SK-N-SH (cell line): Measurements from ENCODE around the gene RAD51B. TPM values are rescaled to one million over a fixed set of nuclear protein-coding genes. Genes with fewer than 3 reads are reported as not detected.

Source experiments
- CTCF ChIA-PET: fragments of 300-600, 350-600 bp; formaldehyde crosslinking; extraction: SDS; loops from one replicate; lab custom pipeline; 2021; lab: Yijun Ruan, JAX
- POLR2A ChIA-PET: fragments of 350-600 bp; sonication (Branson Sonifier 250); formaldehyde crosslinking; extraction: SDS; loops from one replicate; lab custom pipeline; 2020; ENCODE audit warnings: antibody characterized with exemption, inconsistent platforms; lab: Yijun Ruan, JAX
- DNase-seq: peaks from one replicate; pipeline ENCODE4 v3.0.0; 2012
- H2AFZ ChIP-seq: fragments of 200-600 bp; sonication (generic); 2 replicates; pipeline ENCODE4 v1.8.1; 2016; ENCODE audit warnings: antibody characterized with exemption, mild to moderate bottlenecking, low read depth
- H3F3A ChIP-seq: fragments of 200-600 bp; sonication (generic); replicated peaks from 2 replicates; pipeline ENCODE3; 2016; ENCODE audit warnings: antibody characterized with exemption, mild to moderate bottlenecking; ENCODE audit not compliant: insufficient read depth
- H3K27ac ChIP-seq, 2 experiments: fragments of 200-500 bp in 1 of 2; fragments of 200-600 bp in 1 of 2; sonication (Bioruptor generic) in 1 of 2; sonication (generic), shearing (Covaris generic) in 1 of 2; 2 replicates each; pipeline versions ENCODE4 v1.5.1 to v1.6.1; 2014 to 2016; ENCODE audit warnings: low read depth in 2 of 2, inconsistent platforms in 1 of 2, low read length in 1 of 2, mild to moderate bottlenecking in 1 of 2, mixed read lengths in 1 of 2
- H3K27me3 ChIP-seq: fragments of 200-600 bp; sonication (generic), shearing (Covaris generic); 2 replicates; pipeline ENCODE4 v1.6.1; 2016; ENCODE audit warnings: mixed run types; ENCODE audit not compliant: insufficient read depth
- H3K36me3 ChIP-seq, 2 experiments: fragments of 200-500 bp in 1 of 2; fragments of 200-600 bp in 1 of 2; sonication (Bioruptor generic) in 1 of 2; sonication (generic) in 1 of 2; replicated peaks in 1 of 2; 2 replicates each; pipeline versions ENCODE3 to v1.5.1; 2014 to 2016; ENCODE audit warnings: low read length in 1 of 2, mild to moderate bottlenecking in 1 of 2; ENCODE audit not compliant: insufficient read depth in 2 of 2, control insufficient read depth in 1 of 2
- H3K4me1 ChIP-seq, 2 experiments: fragments of 200-500 bp in 1 of 2; fragments of 200-600 bp in 1 of 2; sonication (Bioruptor generic) in 1 of 2; sonication (generic), shearing (Covaris generic) in 1 of 2; 2 replicates each; pipeline versions ENCODE4 v1.5.1 to v1.6.1; 2014 to 2016; ENCODE audit warnings: low read depth in 1 of 2, low read length in 1 of 2, mixed run types in 1 of 2; ENCODE audit not compliant: insufficient read depth in 2 of 2, control insufficient read depth in 1 of 2
- H3K4me2 ChIP-seq: fragments of 200-600 bp; sonication (generic), shearing (Covaris generic); 2 replicates; pipeline ENCODE4 v1.6.1; 2017; ENCODE audit warnings: mixed run types
- H3K4me3 ChIP-seq, 2 experiments: fragments of 200-500 bp in 1 of 2; fragments of 200-600 bp in 1 of 2; sonication (Bioruptor generic) in 1 of 2; sonication (generic), shearing (Covaris generic) in 1 of 2; 2 replicates each; pipeline versions ENCODE4 v1.5.1 to v1.8.1; 2014 to 2016; ENCODE audit warnings: low read depth in 2 of 2, inconsistent platforms in 1 of 2, low read length in 1 of 2, mild to moderate bottlenecking in 1 of 2, mixed read lengths in 1 of 2, moderate library complexity in 1 of 2
- H3K79me2 ChIP-seq: fragments of 200-600 bp; sonication (generic); 2 replicates; pipeline ENCODE4 v1.8.1; 2017; ENCODE audit warnings: mild to moderate bottlenecking; ENCODE audit not compliant: insufficient read depth
- H3K9ac ChIP-seq: fragments of 200-600 bp; sonication (generic); 2 replicates; pipeline ENCODE4 v1.6.1; 2017; ENCODE audit warnings: mixed run types
- H3K9me2 ChIP-seq: fragments of 200-600 bp; sonication (generic); 2 replicates; pipeline ENCODE4 v1.6.1; 2017; ENCODE audit warnings: mixed run types
- H3K9me3 ChIP-seq: fragments of 200-600 bp; sonication (generic); 2 replicates; pipeline ENCODE4 v1.6.1; 2017; ENCODE audit warnings: mixed run types, mild to moderate bottlenecking, moderate library complexity
- H4K20me1 ChIP-seq: fragments of 200-600 bp; sonication (generic); 2 replicates; pipeline ENCODE4 v1.6.1; 2017; ENCODE audit warnings: mild to moderate bottlenecking, mixed run types; ENCODE audit not compliant: insufficient read depth
- FOSL2 ChIP-seq: IDR thresholded peaks from 2 replicates; pipeline ENCODE4 v1.4.0; 2012; ENCODE audit warnings: low read depth, mild to moderate bottlenecking, moderate library complexity, borderline replicate concordance
- FOXJ3 ChIP-seq: sonication (generic); formaldehyde crosslinking; IDR thresholded peaks from 2 replicates; pipeline ENCODE4 v1.5.1; 2020; ENCODE audit warnings: mild to moderate bottlenecking, missing genetic modification reagents
- MXI1 ChIP-seq: IDR thresholded peaks from 2 replicates; pipeline ENCODE4 v1.6.1; 2012; ENCODE audit warnings: mild to moderate bottlenecking, low read depth, low read length, improper control_type of control experiment
- NRF1 ChIP-seq: IDR thresholded peaks from 2 replicates; pipeline ENCODE4 v1.6.1; 2012; ENCODE audit warnings: low read depth, mild to moderate bottlenecking, low read length
- POLR2AphosphoS5 ChIP-seq: IDR thresholded peaks from 2 replicates; pipeline ENCODE4 v1.6.1; 2012; ENCODE audit warnings: low read depth, low read length
- RCOR1 ChIP-seq: fragments of 150-350 bp; IDR thresholded peaks from 2 replicates; pipeline ENCODE4 v1.6.1; 2017; ENCODE audit warnings: antibody characterized with exemption, low read length
- RXRA ChIP-seq: IDR thresholded peaks from 2 replicates; pipeline ENCODE4 v1.4.0; 2012; ENCODE audit warnings: low read depth, mild to moderate bottlenecking, borderline replicate concordance
- WGBS: methylation state at CpG from one replicate; pipeline ENCODE4 v1.1.6; 2017; ENCODE audit warnings: low lambda C conversion rate; 5-methylcytosine and 5-hydroxymethylcytosine counted together
- polyA plus RNA-seq, 3 experiments: library from polyadenylated mRNA; depleted of rRNA; stranded (reverse); fragments of >200 nt; gene quantifications; 2 replicates each; pipeline ENCODE4 v1.2.3, GENCODE V29; 2012
- TF ChIP-seq, protein P1 (sequence below): IDR thresholded peaks from 2 replicates; pipeline ENCODE4 v1.4.0; 2012; ENCODE audit warnings: low read depth, borderline replicate concordance
- TF ChIP-seq, protein P2 (sequence below): IDR thresholded peaks from 2 replicates; pipeline ENCODE4 v1.4.0; 2012; ENCODE audit warnings: low read depth
- TF ChIP-seq, protein P3 (sequence below): IDR thresholded peaks from 2 replicates; pipeline ENCODE4 v1.4.0; 2012; ENCODE audit warnings: low read depth, borderline replicate concordance
- TF ChIP-seq, protein P4 (sequence below): fragments of 200-600 bp; sonication (generic); IDR thresholded peaks from 2 replicates; pipeline ENCODE4 v1.6.1; 2017; ENCODE audit warnings: antibody characterized with exemption, mild to moderate bottlenecking, moderate library complexity

RAD51B gene
- polyA plus RNA-seq, 1 of the 3 experiments (the other 2 are of a cell fraction), result 6.0 TPM

DNA sequence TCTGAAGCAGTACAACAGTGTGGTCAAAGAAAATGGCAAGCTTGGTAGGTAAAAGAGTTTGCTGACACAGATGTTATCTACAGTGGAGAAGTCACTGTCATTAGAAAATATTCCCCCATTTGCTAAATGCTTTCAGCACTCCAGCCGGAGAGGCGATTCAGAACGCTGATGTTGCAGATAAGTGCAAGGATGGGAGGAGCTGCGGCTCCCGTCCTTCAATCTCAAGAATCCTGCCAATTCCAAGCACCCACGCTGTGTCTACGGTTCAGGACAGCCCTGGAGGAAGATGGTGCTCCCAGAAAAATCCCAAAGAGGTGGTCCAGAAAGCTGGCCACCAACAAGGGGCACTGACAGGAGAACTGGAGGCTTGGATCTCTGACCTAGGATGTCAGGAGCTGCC is 894.2 kb downstream of the RAD51B start:
- Histone ChIP-seq H3K9me3 (no peaks in the 10 kb centered on the region), H3K4me2 (no peak overlapping the region), H3K27ac (no peak overlapping the region), H3K79me2 (no peaks in the 10 kb centered on the region), H4K20me1 (no peaks in the 10 kb centered on the region), H3K36me3 (no peaks in the 10 kb centered on the region), H3K9ac (no peak overlapping the region), H3K27me3 (no peaks in the 10 kb centered on the region), H2AFZ (no peak overlapping the region), H3F3A (no peaks in the 10 kb centered on the region), H3K4me1 (no peaks in the 10 kb centered on the region), H3K9me2 (no peaks in the 10 kb centered on the region), H3K4me3 (no peak overlapping the region)
- WGBS, result 92% methylated on average over 7 of the region's 7 CpGs
- CTCF ChIA-PET, result no interaction called here
- no peak for DNase-seq
- TF ChIP-seq RXRA (no peak), MXI1 (no peak), NRF1 (no peak), FOSL2 (no peak), FOXJ3 (CRISPR knock-in tag) (no peak)
- TF ChIP-seq, protein P1, sequence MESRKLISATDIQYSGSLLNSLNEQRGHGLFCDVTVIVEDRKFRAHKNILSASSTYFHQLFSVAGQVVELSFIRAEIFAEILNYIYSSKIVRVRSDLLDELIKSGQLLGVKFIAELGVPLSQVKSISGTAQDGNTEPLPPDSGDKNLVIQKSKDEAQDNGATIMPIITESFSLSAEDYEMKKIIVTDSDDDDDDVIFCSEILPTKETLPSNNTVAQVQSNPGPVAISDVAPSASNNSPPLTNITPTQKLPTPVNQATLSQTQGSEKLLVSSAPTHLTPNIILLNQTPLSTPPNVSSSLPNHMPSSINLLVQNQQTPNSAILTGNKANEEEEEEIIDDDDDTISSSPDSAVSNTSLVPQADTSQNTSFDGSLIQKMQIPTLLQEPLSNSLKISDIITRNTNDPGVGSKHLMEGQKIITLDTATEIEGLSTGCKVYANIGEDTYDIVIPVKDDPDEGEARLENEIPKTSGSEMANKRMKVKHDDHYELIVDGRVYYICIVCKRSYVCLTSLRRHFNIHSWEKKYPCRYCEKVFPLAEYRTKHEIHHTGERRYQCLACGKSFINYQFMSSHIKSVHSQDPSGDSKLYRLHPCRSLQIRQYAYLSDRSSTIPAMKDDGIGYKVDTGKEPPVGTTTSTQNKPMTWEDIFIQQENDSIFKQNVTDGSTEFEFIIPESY, result no peak
- TF ChIP-seq, protein P2, sequence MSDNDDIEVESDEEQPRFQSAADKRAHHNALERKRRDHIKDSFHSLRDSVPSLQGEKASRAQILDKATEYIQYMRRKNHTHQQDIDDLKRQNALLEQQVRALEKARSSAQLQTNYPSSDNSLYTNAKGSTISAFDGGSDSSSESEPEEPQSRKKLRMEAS, result no peak
- TF ChIP-seq, protein P3, sequence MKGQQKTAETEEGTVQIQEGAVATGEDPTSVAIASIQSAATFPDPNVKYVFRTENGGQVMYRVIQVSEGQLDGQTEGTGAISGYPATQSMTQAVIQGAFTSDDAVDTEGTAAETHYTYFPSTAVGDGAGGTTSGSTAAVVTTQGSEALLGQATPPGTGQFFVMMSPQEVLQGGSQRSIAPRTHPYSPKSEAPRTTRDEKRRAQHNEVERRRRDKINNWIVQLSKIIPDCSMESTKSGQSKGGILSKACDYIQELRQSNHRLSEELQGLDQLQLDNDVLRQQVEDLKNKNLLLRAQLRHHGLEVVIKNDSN, result no peak
- POLR2A ChIA-PET, result no interaction called here

DNA sequence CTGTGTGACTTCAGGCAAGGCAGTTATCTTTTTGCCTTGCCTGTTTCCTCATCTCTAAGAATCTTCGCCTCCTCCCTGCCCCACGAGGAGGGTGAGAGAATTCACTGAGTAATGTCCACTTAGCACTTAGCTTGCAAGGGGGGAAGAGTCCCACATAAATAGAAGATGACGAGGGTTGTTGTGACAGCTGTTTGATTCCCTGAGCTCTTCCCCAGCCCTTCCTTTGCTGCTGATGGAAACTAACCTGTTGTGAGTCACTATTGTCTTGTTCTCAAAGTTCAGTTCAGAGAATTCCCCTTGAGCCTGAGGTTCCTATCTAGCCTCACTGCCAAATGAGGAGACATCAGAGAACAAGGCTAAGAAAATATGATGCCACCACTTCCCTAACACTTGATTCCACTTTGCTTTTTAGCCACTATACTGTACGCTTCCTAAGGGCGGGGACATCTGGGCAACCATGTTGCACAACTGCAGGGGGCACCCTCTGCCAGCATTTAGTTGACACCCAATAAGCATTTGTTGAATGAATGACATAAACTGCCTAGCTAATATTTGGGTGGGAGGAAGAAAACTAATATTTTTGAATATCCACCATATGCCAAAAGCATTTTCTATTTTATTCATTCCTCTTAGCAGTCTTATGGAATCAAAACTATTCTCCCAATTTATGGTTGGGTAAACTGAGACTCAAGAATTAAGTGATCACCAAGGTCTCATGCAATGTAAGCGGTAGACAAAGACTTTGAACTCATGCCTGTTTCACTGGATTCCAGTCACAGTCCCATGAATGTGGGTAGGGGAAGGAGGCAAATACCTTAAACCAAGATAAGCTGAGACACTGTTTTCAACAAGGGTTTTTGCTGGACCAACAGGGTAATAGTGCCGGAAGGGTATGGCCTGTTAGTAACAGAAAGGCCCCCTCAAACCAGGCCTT is 895.7 kb downstream of the RAD51B start:
- POLR2A ChIA-PET, result no interaction called here
- no peak for DNase-seq
- H2AFZ ChIP-seq, result no peak overlapping the region
- H3K36me3 ChIP-seq, result no peaks in the 10 kb centered on the region
- H3K79me2 ChIP-seq, result no peaks in the 10 kb centered on the region
- no peak overlapping the region for H3K4me2 ChIP-seq
- no peak overlapping the region for H3K4me3 ChIP-seq
- H3K27ac ChIP-seq, result no peak overlapping the region
- no peak for TF ChIP-seq RCOR1
- TF ChIP-seq, protein P4, sequence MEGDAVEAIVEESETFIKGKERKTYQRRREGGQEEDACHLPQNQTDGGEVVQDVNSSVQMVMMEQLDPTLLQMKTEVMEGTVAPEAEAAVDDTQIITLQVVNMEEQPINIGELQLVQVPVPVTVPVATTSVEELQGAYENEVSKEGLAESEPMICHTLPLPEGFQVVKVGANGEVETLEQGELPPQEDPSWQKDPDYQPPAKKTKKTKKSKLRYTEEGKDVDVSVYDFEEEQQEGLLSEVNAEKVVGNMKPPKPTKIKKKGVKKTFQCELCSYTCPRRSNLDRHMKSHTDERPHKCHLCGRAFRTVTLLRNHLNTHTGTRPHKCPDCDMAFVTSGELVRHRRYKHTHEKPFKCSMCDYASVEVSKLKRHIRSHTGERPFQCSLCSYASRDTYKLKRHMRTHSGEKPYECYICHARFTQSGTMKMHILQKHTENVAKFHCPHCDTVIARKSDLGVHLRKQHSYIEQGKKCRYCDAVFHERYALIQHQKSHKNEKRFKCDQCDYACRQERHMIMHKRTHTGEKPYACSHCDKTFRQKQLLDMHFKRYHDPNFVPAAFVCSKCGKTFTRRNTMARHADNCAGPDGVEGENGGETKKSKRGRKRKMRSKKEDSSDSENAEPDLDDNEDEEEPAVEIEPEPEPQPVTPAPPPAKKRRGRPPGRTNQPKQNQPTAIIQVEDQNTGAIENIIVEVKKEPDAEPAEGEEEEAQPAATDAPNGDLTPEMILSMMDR, result peak; percentile 17; the same call in 1 of the 2 replicates
- TF ChIP-seq POLR2AphosphoS5, result no peak
- CTCF ChIA-PET, result interaction anchor here (1.1 kb wide), 2 partner anchors 18 to 74 kb away, joined by 3 to 4 read pairs; no protein-coding TSS in a partner anchor
- H3K27me3 ChIP-seq, result no peaks in the 10 kb centered on the region
- no peaks in the 10 kb centered on the region for H3K9me2 ChIP-seq
- no peak overlapping the region for H3K9ac ChIP-seq
- WGBS, result 89% methylated on average over 7 of the region's 7 CpGs
- H3K9me3 ChIP-seq, result no peaks in the 10 kb centered on the region
- H3K4me1 ChIP-seq, result no peaks in the 10 kb centered on the region
- H4K20me1 ChIP-seq, result no peaks in the 10 kb centered on the region
- H3F3A ChIP-seq, result no peaks in the 10 kb centered on the region
